ENCODE results near the gene MS4A8. TPM values are rescaled to one million over a fixed set of nuclear protein-coding genes. Genes with fewer than 3 reads are reported as not detected.

Gene MS4A8
- total RNA-seq, 1 donor from 2014 or later = not detected

DNA sequence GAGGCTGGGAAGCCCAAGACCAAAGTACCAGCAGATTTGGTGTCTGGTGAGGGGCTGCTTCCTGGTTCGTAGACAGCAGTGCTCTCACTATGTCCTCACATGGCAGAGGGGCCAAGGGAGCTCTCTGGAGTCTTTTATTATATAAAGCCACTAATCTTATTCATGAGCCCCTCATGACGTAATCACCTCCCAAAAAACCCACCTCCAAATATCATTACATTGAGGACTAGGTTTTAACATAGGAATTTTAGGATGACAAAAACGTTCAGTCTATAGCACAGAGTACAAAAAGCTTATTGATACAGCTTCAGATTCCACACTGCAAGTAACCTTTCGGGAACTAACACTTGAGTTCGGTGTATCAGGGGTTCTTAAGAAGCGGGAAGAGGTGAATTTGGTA lies 21.0 kb downstream of the MS4A8 start:
- no peak for DNase-seq (ENCODE audit: extremely low spot score in 2 of 2)
- H3K9me3 ChIP-seq = no peaks in the 10 kb centered on the region
- TF ChIP-seq, protein P1, sequence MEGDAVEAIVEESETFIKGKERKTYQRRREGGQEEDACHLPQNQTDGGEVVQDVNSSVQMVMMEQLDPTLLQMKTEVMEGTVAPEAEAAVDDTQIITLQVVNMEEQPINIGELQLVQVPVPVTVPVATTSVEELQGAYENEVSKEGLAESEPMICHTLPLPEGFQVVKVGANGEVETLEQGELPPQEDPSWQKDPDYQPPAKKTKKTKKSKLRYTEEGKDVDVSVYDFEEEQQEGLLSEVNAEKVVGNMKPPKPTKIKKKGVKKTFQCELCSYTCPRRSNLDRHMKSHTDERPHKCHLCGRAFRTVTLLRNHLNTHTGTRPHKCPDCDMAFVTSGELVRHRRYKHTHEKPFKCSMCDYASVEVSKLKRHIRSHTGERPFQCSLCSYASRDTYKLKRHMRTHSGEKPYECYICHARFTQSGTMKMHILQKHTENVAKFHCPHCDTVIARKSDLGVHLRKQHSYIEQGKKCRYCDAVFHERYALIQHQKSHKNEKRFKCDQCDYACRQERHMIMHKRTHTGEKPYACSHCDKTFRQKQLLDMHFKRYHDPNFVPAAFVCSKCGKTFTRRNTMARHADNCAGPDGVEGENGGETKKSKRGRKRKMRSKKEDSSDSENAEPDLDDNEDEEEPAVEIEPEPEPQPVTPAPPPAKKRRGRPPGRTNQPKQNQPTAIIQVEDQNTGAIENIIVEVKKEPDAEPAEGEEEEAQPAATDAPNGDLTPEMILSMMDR (IDR thresholded peaks at IDR 0.05) = no peak
- TF ChIP-seq POLR2A (IDR thresholded peaks at IDR 0.05) (no peak), POLR2AphosphoS5 (IDR thresholded peaks at IDR 0.05; ENCODE audit: insufficient read depth in 1 of 2, low read depth in 1 of 2) (no peak)
- H3K27ac ChIP-seq = no peak overlapping the region
- intact Hi-C loops (cut with DNase I) = no loop called here
- H3K4me3 ChIP-seq = no peak overlapping the region
- no peaks in the 10 kb centered on the region for H3K27me3 ChIP-seq
- no peaks in the 10 kb centered on the region for H3K36me3 ChIP-seq
- no peaks in the 10 kb centered on the region for H3K4me1 ChIP-seq

DNA sequence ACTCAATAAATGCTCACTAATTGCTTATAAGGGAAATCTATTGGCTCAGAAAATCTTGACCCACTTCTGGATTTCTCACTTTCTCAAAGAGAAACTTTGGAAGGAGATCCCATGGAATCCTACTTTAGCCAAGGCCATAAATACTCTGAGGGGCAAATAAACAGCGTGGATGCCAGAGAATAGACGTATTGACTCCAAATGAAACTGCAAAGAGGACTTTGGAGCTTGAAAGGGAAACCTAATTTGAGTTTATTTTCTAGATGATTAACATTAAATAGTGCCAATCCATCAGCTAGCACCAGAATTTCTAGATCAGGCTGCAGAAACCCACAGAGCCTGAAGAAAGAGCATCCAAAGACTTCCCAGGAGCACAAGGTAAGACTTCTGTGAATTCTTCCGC lies 25.0 kb downstream of the MS4A8 start, which contains the start of gene MS4A18:
MS4A18 (plus strand) TSS at position 301 of the 400 bp plus-strand sequence.
- Histone ChIP-seq H3K9me3 (no peaks in the 10 kb centered on the region), H3K27me3 (no peaks in the 10 kb centered on the region), H3K27ac (no peak within 1 kb of the TSS), H3K36me3 (no peaks in the 10 kb centered on the region), H3K4me1 (no peaks in the 10 kb centered on the region), H3K4me3 (no peak within 1 kb of the TSS)
- intact Hi-C loops (cut with DNase I) = no loop called here
- no peak for TF ChIP-seq POLR2AphosphoS5 (IDR thresholded peaks at IDR 0.05; ENCODE audit: insufficient read depth in 1 of 2, low read depth in 1 of 2)
- TF ChIP-seq, protein P1 (IDR thresholded peaks at IDR 0.05) = no peak
- TF ChIP-seq POLR2A (IDR thresholded peaks at IDR 0.05) = no peak
- no peak for DNase-seq (ENCODE audit: extremely low spot score in 2 of 2)

GRCh38 chr11:60725592-60725991 lies 26.2 kb downstream of the MS4A8 start:
- Histone ChIP-seq H3K27me3 (no peaks in the 10 kb centered on the region), H3K4me3 (no peak overlapping the region), H3K4me1 (no peaks in the 10 kb centered on the region), H3K9me3 (no peaks in the 10 kb centered on the region), H3K27ac (no peak overlapping the region), H3K36me3 (no peaks in the 10 kb centered on the region)
- no peak for DNase-seq (ENCODE audit: extremely low spot score in 2 of 2)
- TF ChIP-seq, protein P1 (IDR thresholded peaks at IDR 0.05) = no peak
- TF ChIP-seq POLR2AphosphoS5 (IDR thresholded peaks at IDR 0.05; ENCODE audit: insufficient read depth in 1 of 2, low read depth in 1 of 2) (no peak), POLR2A (IDR thresholded peaks at IDR 0.05) (no peak)
- intact Hi-C loops (cut with DNase I) = no loop called here

DNA sequence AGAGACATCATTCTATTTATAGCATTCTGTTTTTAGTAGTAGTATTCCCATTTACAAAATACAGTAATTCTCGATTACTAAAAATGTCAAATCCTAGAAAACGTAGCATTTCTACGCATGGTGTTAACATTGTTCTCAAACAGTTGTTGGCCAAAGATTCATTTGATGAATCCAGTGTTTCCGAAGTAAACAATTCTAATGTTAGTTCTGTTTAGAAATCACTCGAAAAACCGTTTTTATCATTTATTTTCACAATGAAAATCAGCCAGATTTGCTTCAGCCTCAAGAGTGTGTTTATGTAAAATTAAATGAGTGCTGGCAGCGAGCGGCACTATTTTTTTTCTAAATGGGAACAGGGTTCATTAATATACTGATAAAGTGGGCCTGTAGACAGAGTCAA lies 32.2 kb downstream of the MS4A8 start:
- H3K4me3 ChIP-seq = no peak overlapping the region
- no peak for DNase-seq (ENCODE audit: extremely low spot score in 2 of 2)
- H3K9me3 ChIP-seq = no peaks in the 10 kb centered on the region
- TF ChIP-seq POLR2A (IDR thresholded peaks at IDR 0.05) = no peak
- no peak for TF ChIP-seq POLR2AphosphoS5 (IDR thresholded peaks at IDR 0.05; ENCODE audit: insufficient read depth in 1 of 2, low read depth in 1 of 2)
- TF ChIP-seq, protein P1 (IDR thresholded peaks at IDR 0.05) = no peak
- no peaks in the 10 kb centered on the region for H3K4me1 ChIP-seq
- H3K27ac ChIP-seq = no peak overlapping the region
- H3K27me3 ChIP-seq = no peaks in the 10 kb centered on the region
- no peaks in the 10 kb centered on the region for H3K36me3 ChIP-seq
- intact Hi-C loops (cut with DNase I) = no loop called here

- no peaks in the 10 kb centered on the region for H3K9me3 ChIP-seq
- H3K4me1 ChIP-seq = no peaks in the 10 kb centered on the region
- no peaks in the 10 kb centered on the region for H3K27me3 ChIP-seq
- no peak overlapping the region for H3K4me3 ChIP-seq
- no peak overlapping the region for H3K27ac ChIP-seq
- no peaks in the 10 kb centered on the region for H3K36me3 ChIP-seq
- DNase-seq (ENCODE audit: extremely low spot score in 2 of 2) = no peak
- TF ChIP-seq, protein P1 (IDR thresholded peaks at IDR 0.05) = no peak
- no peak for TF ChIP-seq POLR2A (IDR thresholded peaks at IDR 0.05)
- TF ChIP-seq POLR2AphosphoS5 (IDR thresholded peaks at IDR 0.05; ENCODE audit: insufficient read depth in 1 of 2, low read depth in 1 of 2) = no peak
- intact Hi-C loops (cut with DNase I) = no loop called here
Measured at GRCh38 chr11:60734279-60734678, 34.9 kb downstream of the MS4A8 start.
